Myocyte (in vitro differentiated cells): ENCODE data around the gene ATG16L2. TPM values are rescaled to one million over a fixed set of nuclear protein-coding genes. Genes with fewer than 3 reads are reported as not detected.

Source experiments
- microRNA-seq: library from miRNA; unstranded; fragments of <30 nt; microRNA quantifications from one replicate; pipeline ENCODE4, GENCODE V29; 2016
- total RNA-seq: library from RNA; depleted of rRNA; stranded (reverse); fragments of >200 nt; gene quantifications from 2 replicates; pipeline ENCODE4 v1.2.3, GENCODE V29; 2014

Gene ATG16L2
- total RNA-seq, 1 donor from 2014 or later = 23.0 TPM

Small RNAs within 50 kb of the gene (microRNA-seq; reads per million reads assigned to microRNA genes)
- gene MIR4692 = 0.48 reads per million

Other genes starting within 250 kb of the ATG16L2 start
- 18.6 and 35.3 TPM in 2 replicates for gene PDE2A, start 140.0 kb upstream of the ATG16L2 start, total RNA-seq
- gene ARAP1, start 62.0 kb upstream of the ATG16L2 start, total RNA-seq = 52.2 and 62.2 TPM in 2 replicates
- 19.0 TPM in 2 replicates for gene STARD10, start 20.4 kb upstream of the ATG16L2 start, total RNA-seq